GM18868 (cell line): ENCODE results near the gene SLC35F3.
A peak's percentile ranks its signal among the peaks of the same experiment; 100 is the strongest.

ENCODE experiments used
- ATAC-seq: cut with Tn5 transposase; IDR thresholded peaks from one replicate; pipeline ENCODE4 v1.9.1; 2021; ENCODE audit warnings: mild to moderate bottlenecking, moderate library complexity; ENCODE audit not compliant: unreplicated experiment

The SLC35F3 gene

DNA sequence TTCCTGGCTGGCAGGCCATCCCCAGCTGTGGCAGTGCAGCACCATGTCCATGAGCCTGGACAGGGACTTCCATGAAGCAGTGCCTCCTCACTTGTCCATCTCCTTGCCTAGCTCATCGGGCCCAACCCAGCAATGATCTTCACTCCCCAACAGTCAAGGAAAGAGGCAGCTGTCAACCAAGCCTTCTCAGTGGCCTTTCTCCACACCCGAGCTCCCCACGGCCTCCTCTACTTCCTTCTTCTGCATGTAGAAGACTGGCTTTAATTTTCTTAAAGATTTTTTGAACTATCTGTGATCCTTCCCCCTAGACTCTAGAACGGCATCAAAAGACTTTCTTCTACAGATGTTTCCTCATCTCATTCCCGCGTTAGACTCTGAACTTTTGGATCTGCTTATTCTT, 403.2 kb downstream of the SLC35F3 start:
- no peak for ATAC-seq

- ATAC-seq: no peak
Observed at GRCh38 chr1:234309243-234309597, 404.7 kb downstream of the SLC35F3 start.

GRCh38 chr1:234309598-234310459, 405.4 kb downstream of the SLC35F3 start:
- ATAC-seq: peak; percentile 84

GRCh38 chr1:234310460-234310817, 406.0 kb downstream of the SLC35F3 start:
- no peak for ATAC-seq

- no peak for ATAC-seq
Observed at GRCh38 chr1:234311414-234311813, 406.9 kb downstream of the SLC35F3 start.

DNA sequence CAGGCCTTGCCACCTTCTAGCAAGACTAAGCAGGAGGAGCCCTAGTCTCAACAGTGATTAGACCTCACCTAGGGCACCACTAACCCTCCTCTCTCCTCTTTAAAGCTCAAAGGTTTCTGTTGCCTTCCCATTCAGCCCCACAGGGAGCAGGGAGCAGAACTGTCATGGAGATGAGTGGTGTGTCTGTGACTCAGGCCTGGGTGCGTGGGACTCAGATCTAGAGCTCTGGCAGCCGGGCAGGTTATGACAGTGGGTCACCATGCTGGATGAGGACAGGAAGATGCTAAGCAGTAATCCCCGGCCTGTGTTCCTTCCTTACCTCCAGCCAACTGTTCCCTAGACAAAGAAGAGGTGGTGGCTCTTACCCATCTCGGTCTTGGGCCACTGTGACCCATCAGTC, 408.7 kb downstream of the SLC35F3 start:
- no peak for ATAC-seq

DNA sequence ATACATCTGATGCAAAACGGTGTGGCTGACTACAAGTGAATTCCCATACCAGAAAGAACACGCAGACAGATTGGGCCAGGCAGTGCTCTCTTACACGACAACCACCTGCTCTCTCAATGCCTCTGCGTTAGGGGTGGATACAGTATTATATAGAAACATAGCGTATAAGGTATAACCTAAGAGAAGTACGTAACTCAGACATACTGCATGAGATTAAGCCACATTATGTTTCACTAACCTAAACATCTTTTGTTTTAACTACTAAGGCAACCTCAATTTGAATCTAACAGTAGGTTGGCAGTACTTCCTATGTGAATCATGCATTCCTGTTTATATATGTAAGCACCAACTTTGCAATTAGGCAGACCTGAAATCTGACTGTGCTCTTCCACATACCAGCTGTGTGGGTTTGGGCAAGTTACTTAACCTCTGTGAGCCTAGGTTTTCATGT, 410.6 kb downstream of the SLC35F3 start:
- no peak for ATAC-seq

DNA sequence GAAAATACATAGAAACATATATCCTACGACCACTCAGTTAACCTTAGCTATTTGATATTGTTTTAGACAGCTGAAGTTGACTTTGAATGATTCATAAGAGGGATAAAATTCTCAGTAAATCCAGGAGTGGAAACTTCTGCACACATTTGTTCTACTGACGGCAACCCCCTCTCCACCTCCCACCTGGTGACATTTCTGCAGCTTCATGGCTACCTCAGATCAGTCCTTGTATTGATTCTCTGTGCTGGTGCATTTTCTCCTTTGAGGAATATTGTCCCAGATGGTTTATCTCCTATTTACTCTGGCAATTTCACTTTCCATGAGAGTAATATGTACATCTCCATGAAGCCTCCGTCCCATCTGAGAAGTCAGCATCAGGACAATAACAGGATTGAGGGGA, 411.1 kb downstream of the SLC35F3 start:
- ATAC-seq: no peak

DNA sequence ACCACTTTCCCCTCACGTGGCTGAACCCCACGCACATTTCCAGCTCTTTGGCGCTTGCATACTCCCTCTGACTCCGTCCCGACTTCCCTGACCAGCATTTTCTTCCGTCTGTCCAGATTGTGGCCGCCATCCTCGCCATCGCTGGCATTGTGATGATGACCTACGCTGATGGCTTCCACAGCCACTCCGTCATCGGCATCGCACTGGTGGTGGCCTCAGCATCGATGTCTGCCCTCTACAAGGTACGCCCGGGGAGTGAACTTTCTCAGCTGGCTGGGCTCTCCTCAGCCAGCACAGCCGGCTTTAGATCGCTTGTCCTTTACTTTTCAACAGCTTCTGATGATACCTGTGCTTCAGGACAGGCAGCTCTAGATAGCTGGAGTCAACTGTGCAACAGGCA, 412.0 kb downstream of the SLC35F3 start:
- no peak for ATAC-seq

DNA sequence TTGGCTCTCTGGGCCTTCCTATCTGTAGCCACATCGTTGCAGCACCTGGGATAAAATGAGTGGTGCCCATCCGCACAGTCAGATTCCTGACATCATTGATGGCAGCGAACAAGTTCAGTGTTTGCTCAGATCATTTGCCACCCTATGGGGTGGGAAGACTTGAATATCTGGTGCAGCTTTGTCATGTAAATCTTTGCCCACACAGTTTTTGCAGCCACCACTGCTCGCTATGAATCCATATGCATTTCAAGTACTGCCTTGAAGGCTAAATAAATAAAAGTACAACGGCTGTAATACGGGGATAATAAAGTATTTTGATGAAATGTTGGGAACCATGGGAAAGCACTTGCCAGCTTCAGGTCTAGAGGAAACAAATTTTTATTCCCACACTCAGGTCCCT, 412.5 kb downstream of the SLC35F3 start:
- no peak for ATAC-seq

DNA sequence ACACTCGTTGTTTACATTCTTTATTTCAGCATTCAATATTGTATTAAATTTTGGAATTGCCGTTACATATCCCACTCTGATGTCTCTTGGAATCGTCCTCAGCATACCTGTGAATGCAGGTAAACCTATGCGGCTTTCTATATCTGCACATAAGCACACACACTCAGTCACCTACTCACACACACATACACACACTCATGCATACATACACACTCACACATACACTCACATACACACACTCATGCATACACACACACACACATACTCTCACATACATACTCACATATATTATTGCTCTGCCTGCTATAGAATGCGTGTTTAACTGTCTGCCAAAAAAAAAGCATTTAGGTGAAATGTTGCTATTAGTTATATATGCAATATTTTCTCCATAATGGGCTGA, 415.6 kb downstream of the SLC35F3 start:
- no peak for ATAC-seq

DNA sequence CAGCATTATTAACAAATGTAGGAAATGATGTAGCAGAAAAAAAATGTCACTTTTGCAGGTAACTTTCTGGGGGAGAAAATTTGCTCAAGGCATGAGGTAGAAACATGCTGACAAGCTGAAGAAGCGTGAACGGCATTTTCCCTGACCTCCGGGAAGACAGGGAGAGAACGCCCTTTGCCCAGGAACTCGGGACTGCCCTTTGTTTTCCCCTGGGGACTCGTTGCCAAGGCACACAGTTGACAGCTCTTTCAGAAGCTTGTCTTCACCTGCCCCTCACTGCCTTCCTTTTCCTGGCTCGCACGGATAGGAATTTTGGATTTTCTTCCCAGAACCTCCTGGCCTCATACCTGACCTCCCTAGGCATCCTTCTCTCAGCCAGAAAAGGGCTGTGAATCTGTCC, 416.1 kb downstream of the SLC35F3 start:
- no peak for ATAC-seq

DNA sequence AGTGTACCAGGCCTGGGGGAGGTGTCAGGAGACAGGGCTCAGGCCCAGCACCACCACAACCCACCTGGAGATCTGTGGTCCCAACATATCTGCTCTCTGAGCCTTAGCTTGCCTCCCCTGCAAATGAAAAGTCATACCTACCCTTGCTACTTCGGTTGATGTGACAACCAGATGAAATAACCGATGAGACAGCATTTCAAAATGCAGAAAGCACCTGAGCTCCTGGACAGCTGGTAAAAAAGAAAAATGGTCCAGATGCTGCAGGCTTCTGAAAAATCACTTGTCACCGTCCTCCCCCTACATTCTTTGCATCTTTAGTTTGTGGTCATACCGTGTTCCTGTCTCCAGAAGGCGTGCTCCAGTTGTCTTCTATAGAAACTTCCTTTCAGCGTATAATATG, 416.8 kb downstream of the SLC35F3 start:
- no peak for ATAC-seq

DNA sequence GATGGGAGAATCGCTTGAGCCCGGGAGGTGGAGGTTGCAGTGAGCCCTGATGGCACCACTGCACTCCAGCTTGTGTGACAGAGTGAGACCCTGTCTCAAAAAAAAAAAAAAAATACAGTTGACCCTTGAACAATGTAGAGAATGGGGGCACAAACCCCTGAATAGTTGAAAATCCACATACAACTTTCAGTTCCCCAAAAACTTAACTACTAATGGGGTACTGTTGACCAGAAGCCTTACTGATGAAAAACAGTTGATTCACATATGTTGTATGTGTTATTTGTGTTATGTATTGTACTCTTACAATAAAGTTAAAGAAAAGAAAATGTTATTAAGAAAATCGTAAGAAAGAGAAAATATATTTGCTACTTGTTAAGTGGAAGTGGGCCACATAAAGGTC, 417.6 kb downstream of the SLC35F3 start:
- no peak for ATAC-seq

DNA sequence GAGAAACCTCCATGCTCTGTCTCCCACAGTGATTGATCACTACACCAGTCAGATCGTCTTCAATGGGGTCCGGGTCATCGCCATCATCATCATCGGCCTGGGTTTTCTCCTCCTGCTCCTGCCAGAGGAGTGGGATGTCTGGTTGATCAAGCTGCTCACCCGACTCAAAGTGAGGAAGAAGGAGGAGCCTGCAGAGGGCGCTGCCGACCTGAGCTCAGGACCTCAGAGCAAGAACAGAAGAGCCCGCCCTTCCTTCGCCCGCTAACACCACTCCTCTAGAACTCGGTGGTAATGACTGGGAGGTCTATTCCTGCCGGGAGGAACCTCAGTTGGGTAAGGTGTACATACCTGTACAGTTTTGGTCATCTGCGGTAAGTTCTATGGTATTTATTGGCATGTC, 418.5 kb downstream of the SLC35F3 start:
- no peak for ATAC-seq

GRCh38 chr1:234324821-234325220, 420.3 kb downstream of the SLC35F3 start:
- ATAC-seq: no peak

- peak; percentile 31 for ATAC-seq
Observed at GRCh38 chr1:234325878-234326496, 421.5 kb downstream of the SLC35F3 start.

GRCh38 chr1:234326497-234327366, 422.3 kb downstream of the SLC35F3 start:
- peak; percentile 68 for ATAC-seq

DNA sequence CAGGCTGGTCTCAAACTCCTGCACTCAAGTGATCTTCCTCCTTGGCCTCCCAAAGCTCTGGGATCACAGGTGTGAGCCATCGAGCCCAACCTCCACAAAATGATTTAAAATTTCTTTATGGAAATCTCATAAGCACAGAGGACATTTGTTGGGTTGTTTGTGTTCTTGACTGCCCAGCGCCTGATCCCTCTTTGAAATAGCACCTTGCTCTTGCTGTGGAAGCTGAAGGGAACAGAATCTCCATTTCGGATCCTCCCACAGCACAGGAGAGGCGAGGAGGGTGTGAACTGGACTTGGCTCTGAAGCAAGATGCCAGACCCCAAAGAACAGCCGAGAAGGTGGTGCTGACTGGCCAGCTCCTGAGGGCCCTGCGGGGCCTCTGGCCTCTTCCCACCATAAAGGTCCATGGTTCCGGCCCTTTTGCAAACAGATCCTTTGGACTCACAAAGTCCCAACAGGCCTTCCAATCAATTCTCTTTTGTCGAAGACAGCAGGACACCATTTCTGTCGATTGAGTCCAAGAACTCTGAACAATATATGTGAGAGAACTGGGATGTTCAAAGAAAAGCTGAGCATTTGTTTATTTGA, 423.2 kb downstream of the SLC35F3 start:
- ATAC-seq: no peak

- no peak for ATAC-seq
Observed at GRCh38 chr1:234330843-234331215, 426.4 kb downstream of the SLC35F3 start.

DNA sequence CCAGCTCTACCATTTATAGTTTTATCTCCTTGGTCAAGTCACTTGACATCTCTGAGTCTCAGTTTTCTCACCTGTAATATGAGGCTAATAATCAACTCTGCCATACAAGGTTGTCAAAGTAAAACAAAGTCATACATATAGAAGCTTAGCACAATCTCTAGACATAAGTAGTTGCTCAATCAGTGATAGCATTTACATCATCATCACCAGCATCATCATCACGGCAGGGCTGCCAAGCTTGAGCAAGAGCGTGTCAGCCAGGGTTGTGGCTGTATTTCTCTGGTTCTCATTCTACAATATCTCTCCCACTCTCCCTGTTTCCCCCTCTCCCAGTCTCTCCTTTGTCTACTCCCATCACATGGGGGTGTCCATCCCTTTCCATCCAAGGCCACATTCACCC, 427.0 kb downstream of the SLC35F3 start:
- no peak for ATAC-seq
